MM.1S (cell line): ENCODE data around the gene CMPK1.

Experiments
- EZH2 ChIP-seq: fragments of 300-600 bp; sonication (generic); optimal IDR thresholded peaks from 2 replicates; pipeline ENCODE3; 2017; ENCODE audit warnings: low read depth, mild to moderate bottlenecking, antibody characterized with exemption, low read length, mixed read lengths
- EZH2phosphoT487 ChIP-seq: fragments of 300-600 bp; sonication (generic); IDR thresholded peaks from 2 replicates; pipeline ENCODE4 v1.6.1; 2018; ENCODE audit warnings: antibody characterized with exemption, low read length
- TF ChIP-seq, protein P1 (sequence below): fragments of 300-600 bp; sonication (generic); IDR thresholded peaks from 2 replicates; pipeline ENCODE4 v1.5.1; 2016; ENCODE audit warnings: antibody characterized with exemption, low read length, mixed read lengths

- TF ChIP-seq, protein P1, sequence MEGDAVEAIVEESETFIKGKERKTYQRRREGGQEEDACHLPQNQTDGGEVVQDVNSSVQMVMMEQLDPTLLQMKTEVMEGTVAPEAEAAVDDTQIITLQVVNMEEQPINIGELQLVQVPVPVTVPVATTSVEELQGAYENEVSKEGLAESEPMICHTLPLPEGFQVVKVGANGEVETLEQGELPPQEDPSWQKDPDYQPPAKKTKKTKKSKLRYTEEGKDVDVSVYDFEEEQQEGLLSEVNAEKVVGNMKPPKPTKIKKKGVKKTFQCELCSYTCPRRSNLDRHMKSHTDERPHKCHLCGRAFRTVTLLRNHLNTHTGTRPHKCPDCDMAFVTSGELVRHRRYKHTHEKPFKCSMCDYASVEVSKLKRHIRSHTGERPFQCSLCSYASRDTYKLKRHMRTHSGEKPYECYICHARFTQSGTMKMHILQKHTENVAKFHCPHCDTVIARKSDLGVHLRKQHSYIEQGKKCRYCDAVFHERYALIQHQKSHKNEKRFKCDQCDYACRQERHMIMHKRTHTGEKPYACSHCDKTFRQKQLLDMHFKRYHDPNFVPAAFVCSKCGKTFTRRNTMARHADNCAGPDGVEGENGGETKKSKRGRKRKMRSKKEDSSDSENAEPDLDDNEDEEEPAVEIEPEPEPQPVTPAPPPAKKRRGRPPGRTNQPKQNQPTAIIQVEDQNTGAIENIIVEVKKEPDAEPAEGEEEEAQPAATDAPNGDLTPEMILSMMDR: no peak
- no peak for TF ChIP-seq EZH2
- TF ChIP-seq EZH2phosphoT487: no peak
Measured at GRCh38 chr1:47415728-47416318, 82.2 kb downstream of the CMPK1 start, which contains the start of gene FOXE3.
